Right forelimb (tissue), 1 donor: Measurements from ENCODE around the gene RAB11A.

Experiments used
- DNase-seq: peaks from one replicate; pipeline ENCODE4 v3.0.0-alpha.2; 2018

Gene RAB11A

DNA sequence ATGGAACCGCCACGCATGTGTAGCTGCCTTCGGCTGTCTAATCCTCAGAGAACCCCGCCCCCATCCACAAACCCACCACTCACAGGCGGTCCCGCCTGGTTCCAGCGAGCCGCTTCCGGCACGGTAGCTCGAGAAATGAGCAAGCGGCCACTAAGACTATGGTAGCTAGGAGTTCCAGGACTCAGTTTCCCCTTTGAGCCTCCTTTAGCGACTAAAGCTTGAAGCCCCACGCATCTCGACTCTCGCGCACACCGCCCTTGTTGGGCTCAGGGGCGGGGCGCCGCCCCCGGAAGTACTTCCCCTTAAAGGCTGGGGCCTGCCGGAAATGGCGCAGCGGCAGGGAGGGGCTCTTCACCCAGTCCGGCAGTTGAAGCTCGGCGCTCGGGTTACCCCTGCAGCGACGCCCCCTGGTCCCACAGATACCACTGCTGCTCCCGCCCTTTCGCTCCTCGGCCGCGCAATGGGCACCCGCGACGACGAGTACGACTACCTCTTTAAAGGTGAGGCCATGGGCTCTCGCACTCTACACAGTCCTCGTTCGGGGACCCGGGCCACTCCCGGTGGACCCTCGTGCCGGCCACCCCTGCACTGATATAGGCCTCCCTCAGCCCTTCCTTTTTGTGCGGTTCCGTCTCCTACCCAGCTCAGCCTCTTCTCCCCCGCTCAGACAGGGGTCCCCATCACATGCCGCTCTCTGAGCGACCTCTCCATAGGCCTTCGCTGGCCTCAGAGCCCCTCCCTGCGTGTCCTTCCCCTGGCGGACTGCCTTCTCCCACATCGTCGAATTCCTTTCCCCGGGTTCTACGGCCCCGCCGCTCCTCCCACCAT is at the start of gene RAB11A:
Gene RAB11A, plus strand, starts transcription at position 366 of the 828 bp plus-strand sequence. Its CDS starts 95 bp downstream, at position 461.
- peak; percentile 98 for DNase-seq

DNA sequence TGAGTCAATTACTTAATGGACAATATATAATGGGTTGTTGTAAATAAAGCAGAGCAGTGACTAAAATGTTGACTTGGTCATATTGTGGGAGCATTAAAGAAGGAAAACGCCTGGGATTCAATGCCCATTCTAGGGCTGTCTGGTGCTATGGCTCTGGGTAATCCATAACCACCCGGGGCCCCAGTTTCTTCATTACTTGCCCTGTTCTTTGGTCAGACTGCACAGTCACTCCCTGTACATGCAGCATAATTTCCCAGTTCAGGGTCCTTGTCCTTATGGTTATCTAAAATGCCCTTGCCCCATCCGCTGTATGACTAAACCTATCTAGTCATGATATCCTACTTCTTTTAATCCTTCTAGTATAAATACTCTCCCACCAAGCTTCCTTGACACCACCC is 49.7 kb upstream of the RAB11A start:
- DNase-seq = no peak

DNA sequence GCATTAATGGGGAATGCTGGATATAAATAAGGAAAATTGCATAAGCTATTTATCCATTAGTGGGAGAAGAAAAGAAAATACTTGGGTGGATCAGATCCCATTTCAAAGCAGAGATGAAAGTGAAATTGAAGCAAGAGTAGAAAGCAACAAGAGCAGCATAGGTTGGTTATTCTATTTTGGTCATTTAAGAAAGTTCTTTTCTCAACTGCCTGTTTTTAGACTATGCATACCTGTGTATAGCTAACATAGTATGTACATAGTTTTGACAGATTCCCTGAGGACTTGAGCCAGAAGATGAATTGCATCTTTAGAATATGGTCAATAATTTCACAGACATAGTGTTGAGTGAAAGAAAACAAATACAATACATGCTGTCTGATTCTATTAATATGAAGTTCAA is 48.2 kb upstream of the RAB11A start:
- no peak for DNase-seq

- DNase-seq = no peak
Measured at GRCh38 chr15:65822316-65822715, 47.0 kb upstream of the RAB11A start.

DNA sequence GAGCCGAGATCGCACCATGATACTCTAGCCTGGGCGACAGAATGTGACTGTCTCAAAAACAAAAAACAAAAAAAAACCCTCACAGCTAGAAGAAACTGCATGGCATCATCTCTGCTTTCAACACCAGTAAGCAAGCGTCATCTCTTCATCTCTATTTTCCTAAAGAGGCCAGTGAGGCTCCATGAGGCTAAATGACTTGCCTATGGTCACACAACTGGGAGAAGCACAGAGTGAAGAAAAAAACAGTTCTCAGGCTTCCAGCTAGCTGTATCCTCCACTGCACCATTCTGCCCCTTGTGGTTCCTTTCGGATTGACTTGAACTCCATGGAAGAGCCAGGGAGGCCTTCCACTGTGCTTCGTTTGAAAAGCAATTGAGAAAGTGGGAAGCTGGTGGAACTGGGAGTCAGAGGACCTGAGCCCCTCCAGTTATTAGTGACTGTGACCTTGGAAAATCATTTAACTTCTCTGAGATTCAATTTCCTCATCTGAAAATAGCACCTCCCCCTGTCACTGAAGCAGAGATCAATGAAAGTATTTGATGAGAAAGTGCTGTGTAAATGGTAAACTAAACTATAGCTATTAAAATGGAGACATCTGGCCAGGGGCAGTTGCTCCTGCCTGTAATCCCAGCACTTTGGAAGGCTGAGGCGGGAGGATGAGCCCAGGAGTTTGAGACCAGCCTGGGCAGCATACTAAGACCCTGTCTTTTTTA is 45.1 kb upstream of the RAB11A start:
- peak; percentile 51 for DNase-seq

GRCh38 chr15:65824941-65825544 is 44.2 kb upstream of the RAB11A start:
- no peak for DNase-seq

DNA sequence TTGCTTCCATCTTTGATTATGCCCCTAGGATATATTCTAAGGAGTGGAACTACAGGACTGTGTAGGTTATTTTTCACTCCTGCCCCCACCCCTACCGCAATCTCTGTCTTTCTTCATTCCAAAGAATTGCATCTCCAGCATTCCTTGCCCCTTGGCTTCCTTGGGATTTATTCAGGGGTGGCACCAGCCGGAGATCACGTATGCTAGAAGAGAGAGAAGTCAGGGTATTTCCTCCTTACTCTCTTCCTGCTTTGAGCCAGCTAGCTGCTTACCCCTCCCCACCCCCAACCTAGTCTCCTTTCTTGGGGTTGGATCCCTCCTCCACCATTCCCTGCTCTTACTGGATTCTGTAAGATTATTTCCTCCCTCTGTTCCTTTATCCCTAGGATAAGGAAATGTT is 42.2 kb upstream of the RAB11A start:
- no peak for DNase-seq

DNA sequence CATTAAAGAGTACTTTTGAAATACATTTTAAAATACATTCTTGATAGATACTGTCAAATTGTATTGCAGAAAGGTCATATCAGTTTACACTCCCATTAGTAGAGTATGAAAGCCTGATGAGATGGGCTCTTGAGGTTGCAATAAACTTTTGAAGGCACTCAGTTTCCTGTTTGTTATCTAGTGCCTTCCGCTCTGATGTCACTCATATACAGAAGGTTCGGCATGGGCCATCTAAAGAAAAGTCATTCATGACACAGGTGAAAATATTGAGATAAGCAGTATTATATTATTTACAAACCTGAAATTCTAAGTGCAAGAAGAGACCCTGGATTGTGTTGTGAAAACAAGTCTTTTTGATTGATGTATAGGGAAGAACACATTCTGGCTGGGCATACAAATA is 40.7 kb upstream of the RAB11A start:
- no peak for DNase-seq

DNA sequence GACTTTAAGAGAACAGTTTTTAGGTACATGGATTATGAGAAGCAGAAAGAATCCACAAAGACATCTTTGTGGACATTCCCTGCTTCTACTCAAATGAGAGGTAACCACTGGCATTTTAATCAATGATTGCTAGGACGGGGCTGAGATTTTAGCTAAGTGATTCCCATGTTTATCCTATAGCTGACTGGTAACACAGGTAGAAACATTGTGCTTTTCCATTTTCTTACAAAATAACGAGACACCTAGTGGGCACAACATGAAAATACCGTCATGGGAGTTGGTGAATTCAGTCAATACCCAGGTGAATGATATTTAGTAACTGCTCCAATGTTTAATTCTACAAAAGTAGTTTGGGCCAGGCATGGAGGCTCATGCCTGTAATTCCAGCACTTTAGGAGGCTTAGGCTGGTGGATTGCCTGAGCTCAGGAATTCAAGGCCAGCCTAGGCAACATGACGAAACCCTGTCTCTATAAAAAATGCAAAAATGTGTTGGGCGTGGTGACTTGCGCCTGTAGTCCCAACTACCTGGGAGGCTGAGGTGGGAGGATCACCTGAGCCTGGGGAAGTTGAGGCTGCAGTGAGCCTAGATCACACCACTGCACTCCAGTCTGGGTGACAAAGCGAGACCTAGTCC is 40.0 kb upstream of the RAB11A start:
- DNase-seq = no peak

- peak; percentile 85 for DNase-seq
Measured at GRCh38 chr15:65832549-65833364, 36.5 kb upstream of the RAB11A start.

GRCh38 chr15:65833501-65834205 is 35.6 kb upstream of the RAB11A start:
- no peak for DNase-seq

DNA sequence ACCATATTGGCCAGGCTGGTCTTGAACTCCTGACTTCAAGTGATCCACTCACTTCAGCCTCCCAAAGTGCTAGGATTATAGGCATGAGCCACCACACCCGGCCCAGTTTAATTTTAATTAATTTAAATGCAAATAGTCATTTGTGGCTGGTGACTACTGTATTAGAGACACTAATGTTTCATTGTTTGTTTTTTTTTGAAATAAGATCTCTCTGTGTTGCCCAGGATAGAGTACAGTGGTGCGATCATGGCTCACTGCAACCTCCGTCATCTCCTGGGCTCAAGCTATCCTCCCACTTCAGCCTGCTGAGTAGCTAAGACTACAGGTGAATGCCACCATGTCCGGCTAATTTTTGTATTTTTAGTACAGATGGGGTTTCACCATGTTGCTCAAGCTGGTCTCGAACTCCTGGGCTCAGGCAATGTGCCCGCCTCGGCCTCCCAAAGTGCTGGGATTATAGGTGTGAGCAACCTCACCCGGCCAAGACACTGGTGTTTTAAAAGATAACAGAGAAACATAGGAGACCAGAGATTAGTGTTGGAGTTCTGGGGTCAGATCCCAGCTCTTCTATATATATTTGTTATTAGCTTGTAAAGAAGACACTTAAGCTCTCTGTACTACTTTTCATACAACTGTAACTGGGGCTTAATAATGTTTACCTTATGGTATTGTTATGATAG is 34.5 kb upstream of the RAB11A start:
- no peak for DNase-seq

DNA sequence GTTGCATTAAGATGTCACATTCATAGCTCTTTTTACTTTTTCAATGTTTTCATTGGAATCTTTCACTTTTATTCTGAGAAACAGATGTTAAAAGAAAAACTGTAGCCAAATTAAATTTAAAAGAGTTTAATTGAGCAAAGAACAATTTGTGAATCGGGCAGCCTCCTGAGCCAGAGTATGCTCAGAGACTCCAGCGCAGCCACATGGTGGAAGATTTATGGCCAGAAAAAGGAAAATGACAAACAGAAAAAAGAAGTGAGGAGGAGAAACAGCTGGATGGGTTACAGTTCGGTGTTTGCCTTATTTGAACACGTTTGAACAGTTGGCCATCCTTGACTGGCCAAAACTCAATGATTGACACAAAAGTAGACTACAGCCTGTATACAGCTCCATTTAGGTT is 33.8 kb upstream of the RAB11A start:
- no peak for DNase-seq

GRCh38 chr15:65836665-65837064 is 32.6 kb upstream of the RAB11A start:
- no peak for DNase-seq

DNA sequence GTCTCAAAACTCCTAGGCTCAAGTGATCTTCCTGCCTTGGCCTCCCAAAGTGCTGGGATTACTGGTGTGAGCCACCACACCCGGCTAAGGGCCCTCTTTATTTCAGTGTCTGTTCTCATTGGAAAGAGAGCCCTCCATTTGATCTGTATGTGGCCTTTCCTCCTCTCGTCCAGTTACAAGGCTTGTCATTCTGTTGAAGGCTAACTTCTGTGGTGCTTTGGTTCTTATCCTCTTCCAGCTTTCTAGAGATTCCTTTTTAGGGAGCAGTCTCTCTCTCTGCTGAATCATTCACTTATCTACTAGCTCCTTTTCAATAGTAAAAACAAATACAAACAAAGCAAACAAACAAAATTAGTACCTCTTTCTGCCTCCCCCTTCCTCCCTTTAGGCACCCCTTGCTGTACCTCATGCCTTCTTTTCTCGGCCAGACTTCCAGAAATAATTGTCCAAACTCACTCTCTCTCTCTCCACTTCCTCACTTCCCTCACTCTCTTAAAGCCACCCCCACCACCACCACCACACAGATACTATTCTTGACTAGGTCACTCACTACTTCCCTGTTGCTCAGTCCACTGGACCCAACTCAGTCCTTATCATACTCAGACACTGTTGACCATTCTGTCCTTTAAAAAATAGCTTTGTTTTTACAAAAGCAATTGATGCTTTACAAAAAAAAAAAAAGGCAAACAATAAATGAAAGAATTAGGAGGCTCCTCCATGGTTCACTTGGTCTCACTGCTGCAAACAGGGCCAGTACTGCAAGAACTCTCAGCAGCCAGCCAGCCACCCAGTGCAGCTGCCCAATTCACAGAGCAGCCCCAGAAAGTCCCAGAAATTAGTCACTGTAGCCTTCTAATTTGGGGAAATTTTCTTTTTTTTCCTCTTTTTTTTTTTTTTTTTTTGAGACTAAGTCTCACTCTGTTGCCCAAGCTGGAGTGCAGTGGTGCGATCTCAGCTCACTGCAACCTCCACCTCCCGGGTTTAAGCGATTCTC is 31.7 kb upstream of the RAB11A start:
- DNase-seq = no peak

DNA sequence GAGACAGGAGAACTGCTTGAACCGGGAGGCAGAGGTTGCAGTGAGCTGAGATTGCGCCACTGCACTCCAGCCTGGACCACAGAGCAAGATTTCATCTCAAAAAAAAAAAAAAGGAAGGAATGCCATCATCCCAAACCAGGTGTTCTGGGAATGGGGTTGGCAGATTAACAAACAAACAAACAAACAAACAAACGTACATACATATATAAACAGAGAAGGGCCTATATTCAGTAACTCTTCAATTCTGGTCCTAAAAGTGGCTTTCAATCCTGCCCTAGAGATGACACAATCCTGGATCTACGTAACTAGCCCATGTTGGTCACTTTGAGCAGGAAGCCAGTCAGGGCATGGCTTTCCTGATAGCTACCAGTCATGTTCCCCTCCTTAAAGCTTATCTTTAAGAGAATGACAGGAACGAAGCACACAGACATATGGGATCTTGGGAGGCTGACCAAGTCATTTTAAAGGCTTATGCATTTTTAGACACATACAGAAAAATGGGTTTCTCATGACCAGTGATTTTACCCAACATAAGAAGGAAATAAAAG is 29.9 kb upstream of the RAB11A start:
- DNase-seq = no peak

DNA sequence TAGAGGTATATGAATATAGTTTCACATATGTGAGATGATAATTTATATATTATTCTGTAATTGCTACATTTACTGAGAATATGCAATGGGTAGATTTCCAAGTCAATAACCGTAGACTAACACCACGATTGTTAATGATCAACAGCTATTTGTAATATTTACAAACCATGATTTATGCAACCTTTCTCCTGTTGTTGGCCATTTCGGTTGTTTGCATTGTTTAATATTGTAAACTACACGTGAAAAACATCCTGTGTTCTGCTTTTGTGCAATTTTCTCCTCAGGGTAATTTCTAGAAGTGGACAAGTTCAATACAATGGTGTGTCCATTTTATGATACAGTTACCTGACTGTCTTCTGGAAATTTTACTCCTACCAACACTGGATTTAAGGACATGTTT is 29.3 kb upstream of the RAB11A start:
- DNase-seq = no peak

DNA sequence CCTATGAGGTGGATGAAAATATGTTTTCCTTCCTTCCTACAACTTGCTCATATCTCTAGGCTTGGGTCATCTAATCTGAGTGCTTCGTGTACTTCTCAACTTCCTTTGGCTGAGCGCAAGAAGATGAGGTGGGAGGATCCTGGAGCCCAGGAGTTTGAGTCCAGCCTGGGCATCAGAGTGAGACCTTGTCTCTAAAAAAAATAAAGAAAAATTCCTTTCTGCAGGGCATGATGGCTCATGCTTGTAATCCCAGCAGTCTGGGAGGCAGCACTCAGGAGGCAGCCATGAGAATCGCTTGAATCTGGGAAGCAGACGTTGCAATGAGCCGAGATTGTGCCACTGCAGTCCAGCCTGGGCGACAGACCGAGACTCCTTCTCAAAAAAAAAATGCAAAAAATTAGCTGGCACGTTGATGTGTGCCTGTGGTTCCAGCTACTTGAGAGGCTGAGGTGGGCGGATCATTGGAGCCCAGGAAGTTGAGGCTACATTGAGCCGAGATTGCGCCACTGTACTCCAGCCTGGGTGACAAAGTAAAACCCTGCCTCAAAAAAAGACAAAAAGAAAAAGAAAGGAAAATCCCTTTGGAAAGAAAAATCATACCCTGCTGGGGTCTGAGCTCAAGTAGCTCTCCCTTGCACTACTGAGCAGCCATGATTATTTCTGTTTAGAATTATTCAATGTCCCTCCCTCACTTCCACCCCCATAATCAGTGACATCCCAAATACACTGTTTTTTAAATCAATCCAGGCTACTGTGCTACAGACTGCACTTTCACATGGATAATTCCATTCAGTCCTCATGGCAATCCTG is 28.0 kb upstream of the RAB11A start:
- no peak for DNase-seq
